ENCODE results near the gene MGAT4B.

MGAT4B gene

GRCh38 chr5:179822444-179822990 is 15.9 kb upstream of the MGAT4B start:
- no peak for TF ChIP-seq CTCF (IDR thresholded peaks at IDR 0.05)

- TF ChIP-seq CTCF (IDR thresholded peaks at IDR 0.05), result no peak
These were observed 15.4 kb upstream of the MGAT4B start for GRCh38 chr5:179822059-179822432.

- TF ChIP-seq CTCF (IDR thresholded peaks at IDR 0.05), result no peak
These were observed 14.8 kb upstream of the MGAT4B start for GRCh38 chr5:179821298-179822058.

- no peak for TF ChIP-seq CTCF (IDR thresholded peaks at IDR 0.05)
These were observed 14.0 kb upstream of the MGAT4B start, which contains the start of gene SQSTM1 for GRCh38 chr5:179820483-179821297. TSS of gene SQSTM1 (plus strand) at chr5:179820905. CDS start at chr5:179820937, 32 bp downstream.

GRCh38 chr5:179820127-179820482 is 13.4 kb upstream of the MGAT4B start:
- TF ChIP-seq CTCF (IDR thresholded peaks at IDR 0.05), result no peak

GRCh38 chr5:179819296-179820126 is 12.8 kb upstream of the MGAT4B start:
- TF ChIP-seq CTCF (IDR thresholded peaks at IDR 0.05), result no peak

- no peak for TF ChIP-seq CTCF (IDR thresholded peaks at IDR 0.05)
These were observed 12.2 kb upstream of the MGAT4B start for GRCh38 chr5:179818746-179819295.

Data from LNCAP (cell line).